Activated T-helper 1 cell treated with anti-CD3 and anti-CD28 coated beads, Interleukin-12 subunit alpha, Interleukin-12 subunit beta, Interleukin-2, Interleukin-4 antibody, amounts not matched to agents 30 ng/mL and 10 ng/mL and 1 ng/mL, durations not matched to agents 14 hours and 24 hours and 36 hours (primary cell): ENCODE measurements around the gene BBIP1. TPM values are rescaled to one million over a fixed set of nuclear protein-coding genes. Genes with fewer than 3 reads are reported as not detected.
A peak's percentile ranks its signal among the peaks of the same experiment; 100 is the strongest.
"Not testable (repeated sequence)": the region's sequence is repeated elsewhere in the genome, so short reads cannot be mapped to it uniquely, and the experiment has no call there.

Source experiments
- DNase-seq: peaks from one replicate; pipeline ENCODE4 v3.0.0; 2021; ENCODE audit warnings: low spot score
- H3K27ac Mint-ChIP-seq: one replicate; pipeline ENCODE4 v1.8.0; 2021; ENCODE audit warnings: mild to moderate bottlenecking, mixed read lengths
- H3K27me3 Mint-ChIP-seq: one replicate; pipeline ENCODE4 v1.8.0; 2022; ENCODE audit warnings: mild to moderate bottlenecking, moderate library complexity, mixed read lengths; ENCODE audit not compliant: insufficient read depth
- H3K36me3 Mint-ChIP-seq: one replicate; pipeline ENCODE4 v1.8.0; 2021; ENCODE audit warnings: low read depth, mixed read lengths
- H3K4me1 Mint-ChIP-seq: one replicate; pipeline ENCODE4 v1.8.0; 2021; ENCODE audit warnings: low read depth, mixed read lengths
- H3K4me3 Mint-ChIP-seq: one replicate; pipeline ENCODE4 v1.8.0; 2021; ENCODE audit warnings: mild to moderate bottlenecking, moderate library complexity, mixed read lengths
- H3K9me3 Mint-ChIP-seq: one replicate; pipeline ENCODE4 v1.8.0; 2021; ENCODE audit warnings: mixed read lengths
- intact Hi-C: fragments of 100-400 bp; cut with micrococcal nuclease; formaldehyde crosslinking; loops from one replicate; pipeline ENCODE4 v1.15.1; 2024
- total RNA-seq: library from RNA; stranded (reverse); gene quantifications from 2 replicates; pipeline ENCODE4 v1.2.3, GENCODE V29; 2022

Gene BBIP1
- total RNA-seq, 1 donor from 2014 or later, result 31.0 TPM

DNA sequence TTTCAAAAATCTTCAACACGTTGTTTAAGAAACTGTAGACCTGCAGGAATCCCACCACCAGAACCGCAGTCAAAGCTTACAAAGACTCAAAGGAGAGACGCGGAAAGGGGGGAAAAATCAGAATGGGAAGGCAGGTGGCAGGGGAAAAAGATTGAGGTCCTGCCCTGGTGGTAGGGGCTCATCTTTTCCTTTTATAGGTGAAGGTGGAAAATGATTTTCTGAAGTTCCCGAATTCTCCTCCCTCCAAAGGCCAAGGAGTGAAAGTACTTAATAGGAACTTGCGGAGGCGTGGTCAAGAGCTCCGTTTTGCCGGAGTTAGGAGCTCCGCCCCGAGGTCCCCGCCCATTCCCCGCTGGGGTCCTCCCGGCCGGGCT, 724 bp downstream of the BBIP1 start:
- H3K27ac Mint-ChIP-seq, result peak overlapping the region; percentile 97
- peak overlapping the region; percentile 97 for H3K4me3 Mint-ChIP-seq
- H3K9me3 Mint-ChIP-seq, result no peaks in the 10 kb centered on the region
- intact Hi-C loops, result loop anchor here (1.0 to 10.0 kb wide), 7 partner anchors 15 to 1267 kb away; partner anchors contain the start of genes ADRA2A and GPAM
- peaks cover 41% of the 10 kb centered on the region for H3K4me1 Mint-ChIP-seq
- peak; percentile 85 for DNase-seq
- peaks cover 8% of the 10 kb centered on the region for H3K36me3 Mint-ChIP-seq
- no peaks in the 10 kb centered on the region for H3K27me3 Mint-ChIP-seq

DNA sequence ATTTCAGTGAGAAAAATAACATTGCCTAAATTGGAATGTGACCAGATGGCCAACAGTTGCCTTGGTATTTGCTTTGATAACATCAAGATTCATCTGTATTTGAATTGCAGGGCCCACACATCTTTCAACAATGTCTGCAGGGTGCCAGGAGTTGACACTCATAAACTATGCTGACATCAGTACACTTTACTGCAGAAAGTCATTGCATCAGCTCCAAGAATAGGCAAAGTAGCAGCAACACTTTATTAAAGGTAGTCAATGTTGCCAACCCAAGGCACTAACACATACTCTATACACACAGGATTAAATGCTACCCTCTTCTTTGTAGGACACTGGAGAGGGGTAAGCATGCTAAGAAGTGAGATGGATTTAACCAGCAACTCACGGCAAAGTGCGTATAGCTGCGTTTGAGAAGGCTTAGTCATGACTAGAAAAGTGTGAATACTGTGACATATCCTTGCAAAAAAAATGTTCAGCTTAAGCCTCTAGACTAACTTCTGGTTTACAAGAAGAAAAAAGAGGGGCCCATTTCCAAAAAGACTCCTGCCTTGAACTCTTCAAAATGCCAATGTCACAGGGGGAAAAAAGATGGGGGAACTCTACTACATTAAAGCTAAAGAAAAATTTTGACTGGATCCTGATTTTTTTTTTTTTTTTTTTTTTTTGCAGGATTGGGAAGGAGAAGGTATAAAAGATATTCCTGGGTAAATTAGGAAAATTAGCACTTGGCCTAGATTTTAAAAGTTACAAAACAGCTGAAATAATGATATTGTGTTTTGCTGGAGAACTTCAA, 2.2 kb downstream of the BBIP1 start:
- no peak for DNase-seq
- Mint-ChIP-seq H3K27ac (peak overlapping the region; percentile 32), H3K4me1 (peaks cover 32% of the 10 kb centered on the region), H3K36me3 (peaks cover 8% of the 10 kb centered on the region), H3K4me3 (no peak overlapping the region), H3K27me3 (no peaks in the 10 kb centered on the region), H3K9me3 (no peaks in the 10 kb centered on the region)
- intact Hi-C loops, result loop anchor here (5.0 to 10.0 kb wide), 3 partner anchors 704 to 1268 kb away; partner anchors contain the start of gene GPAM

DNA sequence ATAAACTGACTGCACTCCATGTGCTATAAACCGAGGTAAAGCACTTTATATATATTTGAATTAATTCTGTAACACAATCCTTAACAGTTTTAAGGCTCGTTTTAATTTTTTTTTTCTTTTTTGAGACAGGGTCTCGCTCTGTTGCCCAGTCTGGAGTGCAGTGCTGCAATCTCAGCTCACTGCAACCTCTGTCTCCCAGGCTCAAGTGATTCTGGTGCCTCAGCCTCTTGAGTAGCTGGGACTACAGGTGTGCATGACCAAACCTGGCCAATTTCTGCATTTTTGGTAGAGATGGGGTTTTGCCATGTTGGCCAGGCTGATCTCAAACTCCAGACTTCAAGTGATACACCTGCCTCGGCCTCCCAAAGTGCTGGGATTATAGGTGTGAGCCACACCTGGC, 3.4 kb downstream of the BBIP1 start:
- H3K27me3 Mint-ChIP-seq, H3K9me3 Mint-ChIP-seq, H3K27ac Mint-ChIP-seq, DNase-seq, H3K36me3 Mint-ChIP-seq, H3K4me3 Mint-ChIP-seq: not testable (repeated sequence)
- peaks cover 22% of the 10 kb centered on the region for H3K4me1 Mint-ChIP-seq
- intact Hi-C loops, result loop anchor here (5.0 to 10.0 kb wide), 3 partner anchors 703 to 1269 kb away; partner anchors contain the start of gene GPAM

DNA sequence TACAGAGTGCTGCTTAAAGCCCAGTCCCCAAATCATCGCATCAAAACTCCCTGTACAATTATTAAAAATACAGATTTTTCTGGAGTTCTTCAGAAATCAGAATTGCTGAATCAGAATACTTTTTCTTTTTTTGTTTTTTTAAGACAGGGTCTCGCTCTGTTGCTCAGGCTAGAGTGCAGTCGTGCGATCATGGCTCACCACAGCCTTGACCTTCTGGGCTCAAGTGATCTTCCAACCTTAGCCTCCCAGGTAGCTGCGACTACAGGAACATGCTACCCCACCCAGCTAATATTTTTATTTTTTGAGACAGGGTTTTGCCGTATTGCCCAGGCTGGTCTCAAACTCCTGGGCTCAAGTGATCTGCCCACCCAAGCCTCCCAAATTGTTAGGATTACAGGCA, 3.9 kb downstream of the BBIP1 start:
- Mint-ChIP-seq H3K9me3 (no peaks in the 10 kb centered on the region), H3K4me1 (peaks cover 17% of the 10 kb centered on the region), H3K27ac (no peak overlapping the region), H3K36me3 (peaks cover 8% of the 10 kb centered on the region), H3K27me3 (no peaks in the 10 kb centered on the region), H3K4me3 (no peak overlapping the region)
- DNase-seq, result no peak
- intact Hi-C loops, result loop anchor here (5.0 to 10.0 kb wide), 3 partner anchors 703 to 1270 kb away; partner anchors contain the start of gene GPAM

DNA sequence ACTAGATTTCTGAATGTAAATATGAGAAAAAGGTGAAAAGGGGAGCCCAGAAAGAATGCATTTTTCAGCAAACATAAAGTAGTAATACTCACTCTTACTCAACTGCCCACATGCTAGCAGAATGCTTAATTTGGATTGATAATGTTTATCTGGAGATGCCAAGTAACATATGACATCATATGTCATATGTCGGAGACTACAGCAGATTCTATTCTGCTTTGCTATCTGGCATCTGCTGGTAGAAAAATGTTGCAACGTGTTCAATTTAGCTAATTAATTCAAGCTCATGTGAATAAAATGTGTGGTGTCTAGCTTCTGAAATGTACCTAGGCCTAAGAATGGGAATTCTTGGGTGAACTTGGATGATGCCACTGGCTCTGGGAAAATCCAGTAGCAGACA, 4.5 kb downstream of the BBIP1 start:
- Mint-ChIP-seq H3K27me3 (no peaks in the 10 kb centered on the region), H3K9me3 (no peaks in the 10 kb centered on the region), H3K4me1 (peaks cover 17% of the 10 kb centered on the region), H3K27ac (no peak overlapping the region), H3K36me3 (peaks cover 8% of the 10 kb centered on the region), H3K4me3 (no peak overlapping the region)
- intact Hi-C loops, result loop anchor here (10.0 kb wide), 2 partner anchors 840 to 1270 kb away; partner anchors contain the start of gene GPAM
- no peak for DNase-seq

DNA sequence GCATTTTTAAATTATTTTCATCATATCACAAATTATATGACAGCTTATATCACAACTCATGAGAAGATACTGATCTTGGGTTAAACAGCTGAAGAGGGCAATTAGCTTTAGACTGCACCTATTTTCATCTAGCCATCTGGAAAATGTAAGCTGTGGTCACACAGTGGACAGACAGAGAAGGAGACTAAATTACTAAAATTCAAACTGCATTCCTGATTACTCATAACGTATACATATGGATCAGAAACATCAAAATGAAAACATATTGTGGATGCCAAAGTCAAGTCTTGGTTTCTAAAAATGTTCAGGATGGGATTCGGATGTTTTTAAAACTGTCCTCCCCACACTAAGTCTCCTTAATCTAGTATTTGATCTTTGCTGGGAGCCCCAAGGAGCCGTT, 6.6 kb downstream of the BBIP1 start:
- H3K4me3 Mint-ChIP-seq, result no peak overlapping the region
- no peaks in the 10 kb centered on the region for H3K27me3 Mint-ChIP-seq
- H3K4me1 Mint-ChIP-seq, result peaks cover 7% of the 10 kb centered on the region
- intact Hi-C loops, result loop anchor here (10.0 kb wide), 2 partner anchors 838 to 1272 kb away; partner anchors contain the start of gene GPAM
- H3K9me3 Mint-ChIP-seq, result no peaks in the 10 kb centered on the region
- peaks cover 8% of the 10 kb centered on the region for H3K36me3 Mint-ChIP-seq
- DNase-seq, result no peak
- H3K27ac Mint-ChIP-seq, result no peak overlapping the region

DNA sequence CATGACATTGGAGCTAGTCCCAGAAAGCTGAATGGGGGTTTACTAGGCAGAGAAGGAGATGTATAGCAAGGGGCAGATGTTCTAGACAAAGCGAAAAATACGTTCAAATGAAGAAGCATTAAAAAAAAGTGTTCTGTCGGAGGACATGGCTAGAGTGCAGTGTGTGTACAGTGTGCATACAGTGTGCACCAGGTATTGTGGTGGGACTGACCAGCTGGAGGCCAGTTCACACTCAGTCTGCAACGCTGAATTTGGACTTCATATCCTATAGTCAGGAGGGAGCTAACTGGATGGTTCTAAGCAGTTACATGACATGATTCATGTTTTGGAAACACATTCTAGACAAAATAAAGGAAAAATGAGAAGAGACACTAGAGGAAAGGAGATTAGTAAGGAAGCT, 8.8 kb downstream of the BBIP1 start:
- Mint-ChIP-seq H3K4me3 (no peak overlapping the region), H3K4me1 (no peaks in the 10 kb centered on the region), H3K36me3 (peaks cover 3% of the 10 kb centered on the region), H3K27me3 (no peaks in the 10 kb centered on the region), H3K9me3 (no peaks in the 10 kb centered on the region), H3K27ac (no peak overlapping the region)
- DNase-seq, result no peak
- intact Hi-C loops, result loop anchor here (10.0 kb wide), 2 partner anchors 835 to 1275 kb away; partner anchors contain the start of gene GPAM

DNA sequence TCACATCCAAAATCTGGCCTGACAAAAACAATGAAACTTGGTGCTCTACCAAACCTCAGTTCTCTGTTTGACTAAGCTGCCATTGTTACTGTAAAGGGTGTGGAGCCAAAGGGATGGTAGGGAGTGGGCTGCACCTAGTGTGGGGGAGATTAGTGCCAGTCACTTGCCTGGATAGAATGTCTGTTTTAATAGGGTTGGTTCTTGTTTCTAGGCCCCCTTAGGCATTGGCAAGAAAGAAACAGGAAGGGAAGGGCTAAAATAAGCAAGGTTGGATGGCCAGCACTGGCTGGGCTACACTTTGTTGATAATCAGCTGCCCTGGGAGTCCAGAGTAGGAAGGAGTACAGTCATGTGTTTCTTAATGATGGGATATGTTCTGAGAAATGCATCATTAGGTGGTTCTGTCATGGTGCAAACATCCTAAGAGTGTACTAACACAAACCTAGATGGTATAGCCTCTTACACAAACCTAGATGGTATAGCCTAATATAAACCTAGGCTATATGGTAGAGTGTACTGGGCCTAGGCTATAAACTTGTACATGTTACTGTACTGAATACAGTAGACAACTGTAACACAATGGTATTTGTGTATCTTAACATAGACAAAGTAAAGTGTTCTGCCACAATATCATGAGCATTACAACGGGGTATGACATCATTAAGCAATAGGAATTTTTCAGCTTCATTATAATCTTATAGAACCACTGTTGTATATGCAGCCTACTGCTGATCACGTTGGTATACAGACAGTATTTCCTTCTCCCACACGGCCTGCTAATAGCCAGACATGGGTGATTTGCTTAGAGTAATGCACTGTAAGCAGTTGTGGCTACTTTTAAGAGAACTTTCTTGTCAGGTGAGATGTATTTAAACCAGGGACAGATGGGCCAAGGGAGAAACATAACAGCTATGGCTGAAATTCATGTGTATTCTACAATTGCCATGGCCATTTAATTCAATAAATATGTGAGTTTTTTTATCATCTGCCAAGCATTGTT, 15.4 kb downstream of the BBIP1 start:
- Mint-ChIP-seq H3K36me3 (peaks cover 21% of the 10 kb centered on the region), H3K4me1 (peaks cover 34% of the 10 kb centered on the region), H3K9me3 (no peaks in the 10 kb centered on the region), H3K4me3 (no peak overlapping the region), H3K27me3 (no peaks in the 10 kb centered on the region), H3K27ac (peak overlapping the region; percentile 49)
- no peak for DNase-seq
- intact Hi-C loops, result loop anchor here (1.0 kb wide), 1 partner anchor 15 kb away; no protein-coding TSS in a partner anchor

DNA sequence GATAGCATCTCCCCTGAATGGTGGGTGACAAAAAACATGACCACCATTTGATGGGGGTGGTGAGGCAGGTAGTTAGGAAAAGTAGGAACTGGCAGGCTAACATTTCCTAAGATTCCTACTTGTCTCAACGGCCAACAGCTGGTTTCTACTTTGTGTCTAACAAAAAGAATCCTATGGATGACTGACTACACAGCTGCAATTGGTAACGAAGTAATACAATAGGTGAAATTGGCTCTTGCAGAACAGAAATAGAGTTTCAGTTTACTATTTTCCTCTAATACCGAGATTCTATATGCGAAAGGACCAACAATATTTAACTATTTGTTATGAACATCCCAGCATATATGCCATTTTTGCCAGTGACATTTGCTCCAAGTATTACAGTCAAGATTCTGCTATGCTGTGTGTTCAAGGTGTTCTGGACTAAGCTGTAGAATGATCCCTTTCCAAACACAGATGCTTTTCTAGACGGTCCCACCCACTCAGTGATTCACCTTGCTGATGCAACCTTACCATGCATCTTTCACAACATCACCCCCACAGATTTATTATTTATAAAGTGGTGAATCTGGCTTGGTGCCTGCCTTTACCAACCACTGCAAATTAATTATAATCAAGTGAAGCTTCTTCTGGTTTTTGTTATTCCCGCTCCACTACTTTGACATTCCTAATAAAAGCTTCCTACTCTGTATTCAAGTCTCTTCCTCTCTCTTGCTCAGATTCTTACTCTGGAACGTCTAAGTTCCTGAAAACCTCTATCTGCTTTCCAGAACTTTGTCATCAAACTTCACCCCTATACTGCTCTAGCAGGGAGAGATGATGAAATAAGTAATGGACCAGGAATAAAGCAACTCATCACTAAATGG, 16.8 kb downstream of the BBIP1 start:
- intact Hi-C loops, result no loop called here
- peak overlapping the region; percentile 49 for H3K27ac Mint-ChIP-seq
- H3K4me3 Mint-ChIP-seq, result no peak overlapping the region

DNA sequence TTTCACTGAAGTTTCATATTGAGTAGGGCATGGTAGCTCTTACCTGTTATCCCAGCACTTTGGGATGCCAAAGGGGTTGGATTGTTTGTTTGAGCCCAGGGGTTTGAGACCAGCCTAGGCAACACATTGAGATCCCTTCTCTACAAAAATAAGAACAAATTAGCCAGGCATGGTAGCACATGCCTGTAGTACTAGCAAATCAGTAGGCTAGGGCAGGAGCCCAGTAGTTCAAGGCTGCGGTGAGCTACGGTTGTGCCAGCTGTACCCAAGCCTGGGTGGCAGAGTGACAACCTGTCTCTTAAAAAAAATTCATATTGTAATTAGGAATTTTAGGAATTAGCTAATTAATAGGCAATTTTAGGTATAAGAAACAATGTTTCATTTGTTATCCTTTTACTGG, 18.0 kb downstream of the BBIP1 start:
- Mint-ChIP-seq H3K27me3 (no peaks in the 10 kb centered on the region), H3K27ac (no peak overlapping the region), H3K4me1 (peaks cover 34% of the 10 kb centered on the region), H3K36me3 (peaks cover 28% of the 10 kb centered on the region), H3K4me3 (no peak overlapping the region), H3K9me3 (no peaks in the 10 kb centered on the region)
- intact Hi-C loops, result no loop called here
- no peak for DNase-seq

More for the DNA sequence above, 16.8 kb downstream of the BBIP1 start:
- DNase-seq, result no peak
- no peaks in the 10 kb centered on the region for H3K27me3 Mint-ChIP-seq
- peaks cover 23% of the 10 kb centered on the region for H3K36me3 Mint-ChIP-seq
- H3K4me1 Mint-ChIP-seq, result peaks cover 34% of the 10 kb centered on the region
- H3K9me3 Mint-ChIP-seq, result no peaks in the 10 kb centered on the region

DNA sequence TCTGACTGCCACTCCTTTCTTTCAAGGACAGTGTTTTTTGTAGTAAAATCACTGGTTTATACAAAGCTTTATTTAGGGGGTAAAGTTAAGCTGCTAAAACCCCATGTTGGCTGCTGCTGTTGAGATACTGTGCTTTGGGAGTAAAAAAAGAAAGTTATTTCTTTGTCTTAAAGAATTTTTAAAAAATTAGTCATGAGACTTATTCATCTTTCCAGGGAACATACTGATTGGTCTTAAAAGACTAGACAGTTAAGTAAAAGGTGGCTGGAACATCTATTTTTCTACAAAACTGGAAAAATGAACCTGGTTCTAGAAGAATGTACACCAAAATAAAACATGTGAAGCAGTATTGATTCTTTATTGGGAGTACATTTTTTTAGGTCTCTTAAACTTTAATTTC, 20.6 kb downstream of the BBIP1 start:
- Mint-ChIP-seq H3K27me3 (no peaks in the 10 kb centered on the region), H3K36me3 (peaks cover 40% of the 10 kb centered on the region), H3K4me1 (peaks cover 26% of the 10 kb centered on the region), H3K27ac (no peak overlapping the region), H3K4me3 (no peak overlapping the region), H3K9me3 (no peaks in the 10 kb centered on the region)
- DNase-seq, result no peak
- intact Hi-C loops, result no loop called here

DNA sequence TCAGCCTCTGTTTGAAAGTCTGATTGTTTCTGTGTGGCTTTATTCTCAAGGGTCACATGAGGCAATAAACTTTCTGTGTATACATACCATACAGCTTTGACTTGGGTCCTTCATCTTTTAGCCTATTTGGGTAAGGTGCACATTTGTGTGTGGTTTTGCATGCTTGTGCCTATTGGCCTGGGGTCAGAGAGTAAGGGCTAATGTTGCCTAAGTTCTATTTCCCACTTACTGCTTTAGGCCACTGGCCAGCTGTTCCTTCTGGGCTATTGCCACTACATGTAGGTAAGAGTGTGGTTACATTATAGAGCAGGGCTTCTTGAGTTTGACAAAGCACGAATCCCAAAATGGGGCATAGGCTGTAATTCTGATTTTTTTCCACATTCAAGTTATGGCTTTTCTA, 21.8 kb downstream of the BBIP1 start:
- H3K9me3 Mint-ChIP-seq, result no peaks in the 10 kb centered on the region

More for the DNA sequence above, 21.8 kb downstream of the BBIP1 start:
- Mint-ChIP-seq H3K27me3 (no peaks in the 10 kb centered on the region), H3K27ac (no peak overlapping the region), H3K4me3 (no peak overlapping the region), H3K4me1 (peaks cover 16% of the 10 kb centered on the region), H3K36me3 (peaks cover 37% of the 10 kb centered on the region)
- DNase-seq, result no peak
- intact Hi-C loops, result no loop called here
